KBM-7 (cell line): ENCODE measurements around the gene KIF6.
A peak's percentile ranks its signal among the peaks of the same experiment; 100 is the strongest.

Source experiments
- DNase-seq: peaks from one replicate; pipeline ENCODE4 v3.0.0-alpha.2; 2015
- in situ Hi-C: fragments of 300-500 bp; cut with MboI; formaldehyde crosslinking; loops from 2 replicates; pipeline ENCODE4 v1.14.3; 2020; ENCODE audit warnings: low sequenced_read_pairs, low pct_unique_long_range_greater_than_20kb, mixed read lengths

The KIF6 gene

DNA sequence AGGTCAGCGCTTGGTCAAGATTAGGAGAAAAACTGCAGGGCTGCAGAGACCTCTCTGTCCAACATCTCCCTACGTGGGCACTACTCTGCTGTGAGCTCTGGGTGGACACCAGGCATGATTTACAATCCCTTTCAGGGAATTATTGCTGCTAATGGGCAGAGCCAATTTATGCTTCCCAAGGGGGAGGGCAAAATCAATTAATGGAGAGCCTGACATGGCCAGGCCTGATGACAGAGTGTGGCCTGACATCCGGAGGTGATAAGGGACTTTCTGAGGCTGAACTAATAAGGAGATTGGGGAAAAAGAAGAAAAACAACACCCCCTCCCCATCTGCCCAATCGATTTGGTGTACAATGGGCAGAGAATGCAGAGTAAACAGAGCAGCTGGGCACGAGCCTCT is 397.7 kb downstream of the KIF6 start:
- no peak for DNase-seq
- in situ Hi-C loops = no loop called here

GRCh38 chr6:39322306-39322850 is 402.8 kb downstream of the KIF6 start, which contains the start of gene KCNK16:
KCNK16 (minus strand) TSS chr6:39322702; CDS start chr6:39322540, 162 bp downstream.
- DNase-seq = no peak
- in situ Hi-C loops = loop anchor here (25.0 kb wide), 1 partner anchor 335 kb away; no protein-coding TSS in a partner anchor

DNA sequence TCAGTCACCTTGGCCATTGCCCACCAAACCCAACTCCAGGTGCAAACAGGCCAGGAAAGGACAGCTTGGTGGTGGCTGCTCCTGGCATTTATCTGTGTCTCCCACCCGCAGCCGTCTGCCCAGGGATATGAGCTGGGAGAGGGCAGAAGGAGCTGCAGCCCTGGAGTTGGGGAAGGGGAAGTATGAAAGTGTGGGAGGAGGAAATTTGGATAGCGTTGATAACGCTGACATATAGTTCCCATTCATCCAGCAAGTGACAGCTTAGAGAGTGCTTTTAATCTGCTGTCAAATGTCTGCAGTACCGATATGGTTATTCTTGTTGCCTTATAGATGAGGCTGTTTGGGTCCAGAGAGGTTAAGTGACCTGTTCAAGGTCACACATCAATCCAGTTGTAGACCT is 403.4 kb downstream of the KIF6 start:
- in situ Hi-C loops = loop anchor here (25.0 kb wide), 1 partner anchor 334 kb away; no protein-coding TSS in a partner anchor
- no peak for DNase-seq

- in situ Hi-C loops = loop anchor here (25.0 kb wide), 1 partner anchor 333 kb away; no protein-coding TSS in a partner anchor
- DNase-seq = no peak
Observed at GRCh38 chr6:39320363-39320984, 404.7 kb downstream of the KIF6 start.

DNA sequence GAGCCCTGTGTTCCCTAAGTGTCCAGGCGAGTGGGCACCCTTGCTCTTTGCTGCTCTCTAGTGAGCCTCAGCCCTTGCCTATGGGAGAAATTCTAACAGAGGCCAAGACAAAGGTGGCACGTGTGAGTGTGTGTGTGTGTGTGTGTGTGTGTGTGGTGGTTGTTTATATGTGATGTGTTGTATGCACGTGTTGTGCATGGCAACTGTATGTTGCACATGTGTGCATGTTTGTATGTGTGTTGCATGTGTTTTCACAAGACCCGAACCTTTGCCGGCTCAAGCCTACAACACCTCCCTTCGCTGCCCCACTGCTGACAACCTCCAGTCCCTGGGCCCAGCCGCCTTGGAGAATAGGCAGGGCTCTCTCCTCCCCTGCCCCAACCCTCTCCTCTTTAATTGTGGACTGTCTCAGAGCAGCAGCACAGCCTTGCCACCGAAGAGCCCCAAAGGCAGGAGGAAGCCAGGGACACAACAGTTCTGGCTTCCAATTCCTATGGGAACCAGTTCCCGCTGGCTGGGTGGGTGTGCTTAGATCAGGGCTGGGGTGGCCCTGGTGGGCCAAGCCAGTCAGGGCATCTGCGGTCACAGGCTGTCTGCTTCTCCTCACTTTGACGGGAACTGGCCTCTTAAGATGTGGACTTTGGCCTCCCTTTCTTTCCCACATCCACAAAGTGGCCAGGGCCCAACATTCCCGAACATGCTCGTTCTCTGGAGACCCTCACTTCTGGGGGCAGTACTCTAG is 405.4 kb downstream of the KIF6 start:
- DNase-seq = no peak
- in situ Hi-C loops = loop anchor here (25.0 kb wide), 1 partner anchor 332 kb away; no protein-coding TSS in a partner anchor

DNA sequence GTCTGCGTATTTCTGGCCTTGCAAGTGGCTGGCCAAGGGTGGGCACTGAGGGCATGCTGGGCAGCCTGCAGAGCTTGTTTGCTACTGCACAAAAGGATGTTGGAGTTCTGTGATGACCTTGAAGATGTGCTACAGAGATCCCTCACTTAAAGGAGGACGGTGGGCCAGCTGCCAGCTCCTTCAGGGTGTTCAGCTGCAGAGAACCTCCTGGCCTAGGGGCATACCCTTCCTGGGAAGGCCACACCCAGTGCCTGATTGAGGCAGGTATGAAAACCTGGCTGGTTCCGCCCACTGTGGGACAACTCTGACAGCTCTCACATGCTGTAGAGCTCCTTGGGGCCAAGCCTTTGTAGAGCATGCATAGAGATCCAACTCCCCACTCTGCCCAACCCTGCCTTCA is 408.0 kb downstream of the KIF6 start:
- no peak for DNase-seq
- in situ Hi-C loops = loop anchor here (25.0 kb wide), 1 partner anchor 330 kb away; no protein-coding TSS in a partner anchor

DNA sequence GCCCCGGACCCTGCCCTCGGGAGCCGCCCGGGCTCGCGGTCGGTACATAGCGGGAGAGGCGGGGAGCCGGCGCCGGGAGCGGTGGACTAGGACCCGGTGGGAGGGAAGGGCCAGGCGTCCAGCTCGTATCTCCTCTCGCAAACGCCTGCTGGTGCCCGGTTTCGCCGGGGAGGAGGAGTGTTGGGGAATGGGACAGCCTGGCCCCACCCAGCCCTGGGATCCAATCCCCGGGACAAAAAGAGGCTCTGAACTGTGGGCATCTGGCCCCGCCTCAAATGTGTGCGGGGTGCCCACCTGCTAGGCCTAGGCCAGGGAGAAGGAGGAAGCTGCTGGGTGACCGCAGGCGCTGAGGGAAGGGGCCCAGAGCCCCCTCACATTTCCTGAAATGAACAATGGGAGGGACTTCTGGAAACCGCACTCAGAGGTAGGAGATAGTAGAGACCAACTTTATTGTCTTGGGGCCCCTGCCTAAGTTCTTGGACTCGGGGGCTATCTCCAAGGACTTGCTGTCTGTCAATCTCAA is 410.9 kb downstream of the KIF6 start, which contains the start of gene KCNK17:
Gene KCNK17, minus strand, starts transcription at position 147 of the 523 bp plus-strand sequence. Its CDS starts 99 bp downstream, at position 48.
- in situ Hi-C loops = loop anchor here (25.0 kb wide), 1 partner anchor 327 kb away; no protein-coding TSS in a partner anchor
- DNase-seq = peak; percentile 29

- in situ Hi-C loops = loop anchor here (25.0 kb wide), 1 partner anchor 326 kb away; no protein-coding TSS in a partner anchor
Observed at GRCh38 chr6:39313526-39314272, 411.5 kb downstream of the KIF6 start.

GRCh38 chr6:39312912-39313525 is 412.2 kb downstream of the KIF6 start:
- in situ Hi-C loops = loop anchor here (25.0 kb wide), 1 partner anchor 326 kb away; no protein-coding TSS in a partner anchor
- no peak for DNase-seq

More at GRCh38 chr6:39313526-39314272, 411.5 kb downstream of the KIF6 start:
- DNase-seq = no peak

GRCh38 chr6:39310542-39310941 is 414.7 kb downstream of the KIF6 start:
- DNase-seq = no peak
- in situ Hi-C loops = loop anchor here (25.0 kb wide), 1 partner anchor 323 kb away; no protein-coding TSS in a partner anchor

GRCh38 chr6:39309942-39310531 is 415.2 kb downstream of the KIF6 start:
- in situ Hi-C loops = loop anchor here (25.0 kb wide), 1 partner anchor 323 kb away; no protein-coding TSS in a partner anchor
- peak; percentile 67 for DNase-seq

DNA sequence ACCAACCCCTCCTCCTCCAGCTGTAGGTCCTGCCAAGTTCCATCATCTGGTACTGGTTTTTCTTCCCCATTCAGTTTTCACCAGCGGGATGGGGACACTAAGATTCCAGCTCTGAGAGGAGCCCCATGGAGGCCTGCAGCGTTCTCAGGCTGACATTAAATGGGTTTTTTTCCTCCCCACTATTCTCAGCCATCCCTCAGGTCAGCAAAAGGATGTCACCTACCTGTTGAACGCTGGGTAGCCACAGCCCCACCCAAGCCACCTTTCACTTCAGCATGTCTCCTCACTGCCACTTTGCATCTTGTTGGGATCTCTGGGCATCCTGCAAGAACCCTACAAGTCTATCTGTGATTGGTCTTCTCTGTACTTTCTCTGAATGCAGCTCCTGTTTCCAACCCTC is 417.7 kb downstream of the KIF6 start:
- DNase-seq = no peak
- in situ Hi-C loops = loop anchor here (25.0 kb wide), 1 partner anchor 320 kb away; no protein-coding TSS in a partner anchor

DNA sequence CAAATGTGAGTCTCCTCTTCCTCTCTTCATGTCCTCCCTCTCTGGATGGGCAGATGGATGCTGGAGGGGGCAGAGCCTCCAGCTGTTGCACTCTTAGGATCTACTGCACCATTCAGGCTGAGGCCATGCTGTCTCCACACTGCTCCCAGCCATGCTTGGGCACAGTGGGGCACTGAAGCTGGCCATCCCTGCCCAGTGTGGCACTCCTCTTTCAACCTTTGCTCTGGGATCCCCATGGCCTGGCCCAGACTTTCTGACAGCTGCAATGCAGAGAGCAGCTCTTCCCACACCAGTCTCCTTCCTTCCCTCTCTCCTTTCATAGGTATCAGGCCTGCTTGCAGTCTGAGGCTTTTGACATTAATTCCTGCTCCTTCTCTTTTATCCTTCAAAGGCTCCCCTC is 420.3 kb downstream of the KIF6 start:
- DNase-seq = no peak
- in situ Hi-C loops = loop anchor here (5.0 to 25.0 kb wide), 2 partner anchors 138 to 318 kb away; no protein-coding TSS in a partner anchor

GRCh38 chr6:39303425-39304153 is 421.6 kb downstream of the KIF6 start:
- DNase-seq = no peak
- in situ Hi-C loops = loop anchor here (5.0 to 25.0 kb wide), 2 partner anchors 136 to 316 kb away; no protein-coding TSS in a partner anchor

- peak; percentile 88 for DNase-seq
- in situ Hi-C loops = loop anchor here (5.0 to 25.0 kb wide), 2 partner anchors 136 to 316 kb away; no protein-coding TSS in a partner anchor
Observed at GRCh38 chr6:39302669-39303424, 422.4 kb downstream of the KIF6 start.

DNA sequence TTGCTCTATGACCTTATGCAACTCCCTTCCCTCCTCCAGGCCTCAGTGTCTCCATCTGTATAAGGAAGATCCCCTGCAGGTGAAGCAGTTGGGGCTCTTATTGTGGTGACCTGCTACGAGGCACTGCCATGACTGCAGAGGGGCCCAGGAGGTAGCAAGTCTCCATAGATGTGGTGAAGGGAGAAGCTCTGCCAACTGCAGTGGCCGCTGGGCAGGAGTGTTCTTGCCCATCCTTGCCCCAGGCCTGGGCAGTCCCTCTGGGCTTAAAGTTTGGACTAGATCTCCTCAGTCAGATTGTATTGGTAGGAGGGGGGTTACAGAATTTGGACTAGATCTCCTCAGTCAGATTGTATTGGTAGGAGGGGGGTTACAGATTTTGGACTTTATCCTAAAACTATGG is 423.2 kb downstream of the KIF6 start:
- DNase-seq = no peak
- in situ Hi-C loops = loop anchor here (5.0 to 25.0 kb wide), 2 partner anchors 135 to 315 kb away; no protein-coding TSS in a partner anchor
